HG03558 (cell line): ENCODE results near the gene TNKS1BP1.

Experiments used
- ATAC-seq: cut with Tn5 transposase; IDR thresholded peaks from one replicate; pipeline ENCODE4 v1.9.1; 2021; ENCODE audit warnings: moderate number of reproducible peaks; ENCODE audit not compliant: unreplicated experiment; ENCODE audit errors: extremely low read depth

The TNKS1BP1 gene

DNA sequence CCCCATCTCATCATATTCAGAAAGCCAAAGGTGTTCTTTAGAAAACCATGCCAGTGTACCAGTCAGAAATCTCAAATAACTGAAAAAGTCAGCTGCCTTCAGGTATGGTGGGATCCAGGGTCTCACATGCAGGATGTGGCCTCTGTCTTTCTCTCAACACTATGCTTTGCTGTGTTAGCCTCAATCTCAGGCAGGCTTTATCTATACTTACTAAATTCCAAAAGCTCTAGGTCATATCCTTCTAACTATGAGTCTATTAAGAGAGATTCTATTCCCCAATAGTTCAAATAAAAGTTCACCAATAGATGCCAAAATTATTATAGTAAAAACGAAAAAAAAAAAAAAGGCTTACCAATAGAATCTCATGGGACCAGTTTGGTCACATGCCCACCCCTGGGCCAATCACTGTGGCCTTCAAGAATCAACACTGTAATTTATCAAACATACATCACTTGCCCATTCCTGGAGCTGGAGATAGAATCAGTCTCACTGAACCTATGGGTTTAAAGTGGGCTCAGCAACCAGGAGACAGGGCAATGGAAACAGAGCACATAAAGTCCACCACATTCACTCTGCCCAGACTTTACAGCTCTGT lies 49.8 kb downstream of the TNKS1BP1 start:
- ATAC-seq = no peak

GRCh38 chr11:57273448-57274058 lies 51.2 kb downstream of the TNKS1BP1 start:
- no peak for ATAC-seq

GRCh38 chr11:57269571-57270021 lies 55.2 kb downstream of the TNKS1BP1 start:
- no peak for ATAC-seq

GRCh38 chr11:57266157-57266556 lies 58.6 kb downstream of the TNKS1BP1 start:
- no peak for ATAC-seq

- ATAC-seq = no peak
Measured at GRCh38 chr11:57263351-57263750, 61.4 kb downstream of the TNKS1BP1 start.

- no peak for ATAC-seq
Measured at GRCh38 chr11:57262157-57262556, 62.6 kb downstream of the TNKS1BP1 start.

DNA sequence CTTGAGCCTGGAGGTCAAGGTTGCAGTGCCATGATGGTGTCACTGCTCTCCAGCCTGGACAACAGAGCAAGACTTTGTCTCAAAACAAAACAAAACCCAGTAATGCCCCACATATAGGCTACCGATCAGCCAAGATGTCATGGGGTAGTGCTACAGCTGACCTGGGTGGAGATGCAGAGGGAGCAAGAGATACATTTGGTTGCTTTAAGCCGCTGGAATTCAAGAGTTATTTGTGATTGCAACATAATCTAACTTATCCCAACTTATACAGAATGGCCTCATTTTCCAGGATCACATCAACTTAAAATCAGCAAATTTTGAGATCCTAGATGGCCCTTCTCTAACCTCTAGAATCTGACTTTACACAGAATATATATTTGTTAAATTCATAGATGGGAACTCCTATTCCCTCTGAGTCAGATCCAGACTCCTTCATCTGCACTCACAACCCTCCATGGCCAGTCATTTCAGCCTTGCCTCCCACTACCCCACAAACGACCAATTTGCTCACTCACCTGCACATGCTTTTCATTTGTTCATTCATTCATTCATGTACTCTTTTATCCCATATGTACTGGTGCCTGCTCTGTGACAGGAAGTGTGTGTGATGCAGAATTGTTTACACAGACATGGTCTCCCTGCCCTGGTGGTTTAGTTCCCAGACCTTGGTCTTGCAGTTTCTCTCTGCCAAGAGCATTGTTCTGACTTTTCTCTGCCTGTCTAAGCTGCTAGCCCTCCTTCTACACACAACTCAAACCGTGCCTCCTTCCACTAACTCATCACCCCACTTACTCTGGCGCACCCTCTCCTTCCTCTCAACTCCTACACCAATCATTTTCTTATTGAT lies 63.6 kb downstream of the TNKS1BP1 start:
- no peak for ATAC-seq

GRCh38 chr11:57256119-57256518 lies 68.6 kb downstream of the TNKS1BP1 start:
- ATAC-seq = no peak

DNA sequence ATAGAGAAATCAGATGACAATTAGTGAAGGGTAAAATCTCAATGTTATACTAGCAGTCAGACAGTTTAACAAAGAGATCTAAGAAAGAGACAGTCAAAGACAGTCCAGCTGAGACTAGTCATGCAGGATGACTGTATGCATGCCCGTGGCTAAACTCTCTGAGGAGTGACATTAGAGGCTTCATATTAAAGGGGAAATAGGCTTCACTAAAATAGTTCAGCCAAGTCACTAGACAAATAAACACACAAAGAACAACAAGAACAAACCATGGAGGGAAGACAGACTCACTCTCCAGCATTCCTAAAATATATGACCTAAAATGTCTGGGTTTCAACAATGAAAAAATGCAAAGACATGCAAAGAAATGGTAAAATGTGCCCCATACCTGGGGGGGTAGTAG lies 69.1 kb downstream of the TNKS1BP1 start:
- no peak for ATAC-seq

DNA sequence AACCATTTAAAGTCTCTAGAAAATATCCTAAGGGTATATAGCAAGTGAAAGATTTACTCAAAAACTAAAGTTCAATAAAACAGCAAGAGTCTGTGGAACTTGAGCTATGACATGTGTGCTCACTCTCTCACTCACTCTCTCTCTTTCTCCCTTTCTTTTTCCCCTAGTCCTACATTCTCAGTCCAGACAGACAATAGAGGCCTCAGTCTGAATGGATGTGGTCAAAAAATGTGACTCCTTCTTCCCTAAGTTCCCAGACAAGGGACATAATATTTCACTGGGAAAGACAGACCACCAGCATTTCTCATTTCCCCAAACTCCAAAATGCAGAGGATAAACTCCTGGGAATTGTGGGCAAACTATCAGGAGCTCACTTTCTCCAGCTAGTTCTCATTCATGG lies 70.1 kb downstream of the TNKS1BP1 start:
- ATAC-seq = no peak

- ATAC-seq = no peak
Measured at GRCh38 chr11:57251491-57252104, 73.2 kb downstream of the TNKS1BP1 start.

- ATAC-seq = no peak
Measured at GRCh38 chr11:57251037-57251436, 73.7 kb downstream of the TNKS1BP1 start.
